Measurements from ENCODE around the gene LRTM2. TPM values are rescaled to one million over a fixed set of nuclear protein-coding genes. Genes with fewer than 3 reads are reported as not detected.

The LRTM2 gene
- total and polyA plus RNA-seq, 4 donors = not detected

DNA sequence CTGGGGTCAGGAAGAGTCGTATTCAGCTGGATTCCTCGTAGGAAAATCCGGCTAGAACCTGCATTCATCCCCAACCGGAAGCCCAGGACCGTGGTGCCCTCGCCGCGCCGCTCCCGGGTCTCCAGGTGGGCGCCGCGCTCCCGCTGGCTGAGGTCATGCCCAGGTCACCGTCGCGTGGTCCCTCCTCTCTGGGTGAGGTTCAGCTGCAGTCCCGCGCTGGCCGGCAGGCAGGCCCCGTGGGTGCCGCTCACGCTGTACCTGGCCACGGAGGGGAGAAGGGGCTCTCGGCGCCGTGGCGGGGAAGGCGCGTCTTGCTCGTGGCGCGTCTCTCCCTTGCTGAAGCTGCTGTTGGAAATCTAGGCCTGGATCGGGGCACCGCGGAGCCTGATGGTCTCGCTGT, 44.5 kb downstream of the LRTM2 start:
- Histone ChIP-seq H3K27ac (ENCODE audit: low read depth in 1 of 2, low read length in 2 of 2) (no peak overlapping the region), H3K27me3 (ENCODE audit: control insufficient read depth in 4 of 4, insufficient read depth in 4 of 4, low read length in 3 of 4) (peaks cover 0 to 3% (median under 1%) of the 10 kb centered on the region in 4 donors), H3K4me3 (ENCODE audit: low read depth in 1 of 3, low read length in 3 of 3) (no peak overlapping the region), H3K36me3 (ENCODE audit: control insufficient read depth in 4 of 4, insufficient read depth in 3 of 4, low read depth in 1 of 4, low read length in 3 of 4) (no peaks in the 10 kb centered on the region), H3K9ac (ENCODE audit: low read depth in 1 of 2, low read length in 2 of 2) (no peak overlapping the region), H3K4me1 (ENCODE audit: control insufficient read depth in 4 of 4, insufficient read depth in 4 of 4, low read length in 3 of 4) (no peaks in the 10 kb centered on the region), H3K9me3 (ENCODE audit: control insufficient read depth in 4 of 4, low read length in 3 of 4) (peaks cover under 1 to 6% (median 5%) of the 10 kb centered on the region in 4 donors)
- TF ChIP-seq FOXA2 (IDR thresholded peaks at IDR 0.05) (no peak), YY1 (IDR thresholded peaks at IDR 0.05) (no peak)
- WGBS = 43% methylated on average over 37 of the region's 37 CpGs
- no peak for DNase-seq (ENCODE audit: low spot score)

DNA sequence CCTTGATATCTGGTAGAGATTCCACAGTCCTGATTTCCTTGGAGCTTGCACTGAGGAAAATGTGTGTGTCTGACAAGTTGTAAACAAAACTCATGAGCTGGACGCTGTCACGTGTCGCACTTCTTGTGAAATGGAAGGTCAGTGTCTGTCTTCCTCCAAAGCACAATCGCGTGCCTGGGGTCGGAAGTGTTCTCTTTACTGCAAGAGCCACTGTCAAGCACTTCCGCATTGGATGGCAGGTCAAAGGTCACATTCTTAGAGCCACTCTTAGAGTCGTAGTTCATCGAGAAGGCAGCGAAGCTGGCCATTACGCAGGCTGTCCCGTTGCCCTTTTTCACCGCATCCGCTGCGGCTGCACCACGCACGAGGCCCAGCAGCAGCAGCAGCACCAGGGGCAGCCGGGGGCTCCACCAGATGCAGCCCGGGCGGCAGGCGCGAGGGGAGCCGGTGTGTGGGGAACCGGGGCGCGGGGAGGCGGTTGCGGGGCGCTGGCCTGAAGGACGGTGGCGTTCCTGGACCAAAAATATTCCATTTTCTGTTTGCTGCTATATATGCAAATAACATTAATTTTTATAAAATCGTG, 45.0 kb downstream of the LRTM2 start:
- 83% methylated on average over 32 of the region's 32 CpGs for WGBS

More for the DNA sequence above, 45.0 kb downstream of the LRTM2 start:
- Histone ChIP-seq H3K4me1 (ENCODE audit: control insufficient read depth in 4 of 4, insufficient read depth in 4 of 4, low read length in 3 of 4) (no peaks in the 10 kb centered on the region), H3K9ac (ENCODE audit: low read depth in 1 of 2, low read length in 2 of 2) (no peak overlapping the region), H3K27ac (ENCODE audit: low read depth in 1 of 2, low read length in 2 of 2) (no peak overlapping the region), H3K9me3 (ENCODE audit: control insufficient read depth in 4 of 4, low read length in 3 of 4) (peaks cover 3 to 6% (median 5%) of the 10 kb centered on the region in 4 donors), H3K27me3 (ENCODE audit: control insufficient read depth in 4 of 4, insufficient read depth in 4 of 4, low read length in 3 of 4) (peaks cover 0 to 3% (median under 1%) of the 10 kb centered on the region in 4 donors), H3K36me3 (ENCODE audit: control insufficient read depth in 4 of 4, insufficient read depth in 3 of 4, low read depth in 1 of 4, low read length in 3 of 4) (no peaks in the 10 kb centered on the region), H3K4me3 (ENCODE audit: low read depth in 1 of 3, low read length in 3 of 3) (no peak overlapping the region)
- no peak for DNase-seq (ENCODE audit: low spot score)
- TF ChIP-seq, protein P1, sequence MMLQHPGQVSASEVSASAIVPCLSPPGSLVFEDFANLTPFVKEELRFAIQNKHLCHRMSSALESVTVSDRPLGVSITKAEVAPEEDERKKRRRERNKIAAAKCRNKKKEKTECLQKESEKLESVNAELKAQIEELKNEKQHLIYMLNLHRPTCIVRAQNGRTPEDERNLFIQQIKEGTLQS (IDR thresholded peaks at IDR 0.05) = no peak
- TF ChIP-seq, protein P2, sequence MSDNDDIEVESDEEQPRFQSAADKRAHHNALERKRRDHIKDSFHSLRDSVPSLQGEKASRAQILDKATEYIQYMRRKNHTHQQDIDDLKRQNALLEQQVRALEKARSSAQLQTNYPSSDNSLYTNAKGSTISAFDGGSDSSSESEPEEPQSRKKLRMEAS (IDR thresholded peaks at IDR 0.05) = no peak
- TF ChIP-seq FOXA2 (IDR thresholded peaks at IDR 0.05) (no peak), GABPA (IDR thresholded peaks at IDR 0.05 in 1 of 2, conservative IDR thresholded peaks at IDR 0.05 in 1 of 2) (no peak), RXRA (IDR thresholded peaks at IDR 0.05) (no peak), EGR1 (IDR thresholded peaks at IDR 0.05; ENCODE audit: low read depth in 2 of 2) (no peak), JUND (IDR thresholded peaks at IDR 0.05) (no peak), HNF4G (IDR thresholded peaks at IDR 0.05) (no peak), HNF4A (conservative IDR thresholded peaks at IDR 0.05) (no peak), TAF1 (conservative IDR thresholded peaks at IDR 0.05) (no peak), FOXA1 (IDR thresholded peaks at IDR 0.05) (no peak), YY1 (IDR thresholded peaks at IDR 0.05) (no peak)
- TF ChIP-seq, protein P3, sequence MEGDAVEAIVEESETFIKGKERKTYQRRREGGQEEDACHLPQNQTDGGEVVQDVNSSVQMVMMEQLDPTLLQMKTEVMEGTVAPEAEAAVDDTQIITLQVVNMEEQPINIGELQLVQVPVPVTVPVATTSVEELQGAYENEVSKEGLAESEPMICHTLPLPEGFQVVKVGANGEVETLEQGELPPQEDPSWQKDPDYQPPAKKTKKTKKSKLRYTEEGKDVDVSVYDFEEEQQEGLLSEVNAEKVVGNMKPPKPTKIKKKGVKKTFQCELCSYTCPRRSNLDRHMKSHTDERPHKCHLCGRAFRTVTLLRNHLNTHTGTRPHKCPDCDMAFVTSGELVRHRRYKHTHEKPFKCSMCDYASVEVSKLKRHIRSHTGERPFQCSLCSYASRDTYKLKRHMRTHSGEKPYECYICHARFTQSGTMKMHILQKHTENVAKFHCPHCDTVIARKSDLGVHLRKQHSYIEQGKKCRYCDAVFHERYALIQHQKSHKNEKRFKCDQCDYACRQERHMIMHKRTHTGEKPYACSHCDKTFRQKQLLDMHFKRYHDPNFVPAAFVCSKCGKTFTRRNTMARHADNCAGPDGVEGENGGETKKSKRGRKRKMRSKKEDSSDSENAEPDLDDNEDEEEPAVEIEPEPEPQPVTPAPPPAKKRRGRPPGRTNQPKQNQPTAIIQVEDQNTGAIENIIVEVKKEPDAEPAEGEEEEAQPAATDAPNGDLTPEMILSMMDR (IDR thresholded peaks at IDR 0.05; ENCODE audit: low read depth, low read length, missing input control) = no peak
- TF ChIP-seq, protein P4, sequence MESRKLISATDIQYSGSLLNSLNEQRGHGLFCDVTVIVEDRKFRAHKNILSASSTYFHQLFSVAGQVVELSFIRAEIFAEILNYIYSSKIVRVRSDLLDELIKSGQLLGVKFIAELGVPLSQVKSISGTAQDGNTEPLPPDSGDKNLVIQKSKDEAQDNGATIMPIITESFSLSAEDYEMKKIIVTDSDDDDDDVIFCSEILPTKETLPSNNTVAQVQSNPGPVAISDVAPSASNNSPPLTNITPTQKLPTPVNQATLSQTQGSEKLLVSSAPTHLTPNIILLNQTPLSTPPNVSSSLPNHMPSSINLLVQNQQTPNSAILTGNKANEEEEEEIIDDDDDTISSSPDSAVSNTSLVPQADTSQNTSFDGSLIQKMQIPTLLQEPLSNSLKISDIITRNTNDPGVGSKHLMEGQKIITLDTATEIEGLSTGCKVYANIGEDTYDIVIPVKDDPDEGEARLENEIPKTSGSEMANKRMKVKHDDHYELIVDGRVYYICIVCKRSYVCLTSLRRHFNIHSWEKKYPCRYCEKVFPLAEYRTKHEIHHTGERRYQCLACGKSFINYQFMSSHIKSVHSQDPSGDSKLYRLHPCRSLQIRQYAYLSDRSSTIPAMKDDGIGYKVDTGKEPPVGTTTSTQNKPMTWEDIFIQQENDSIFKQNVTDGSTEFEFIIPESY (IDR thresholded peaks at IDR 0.05) = no peak
- TF ChIP-seq, protein P5, sequence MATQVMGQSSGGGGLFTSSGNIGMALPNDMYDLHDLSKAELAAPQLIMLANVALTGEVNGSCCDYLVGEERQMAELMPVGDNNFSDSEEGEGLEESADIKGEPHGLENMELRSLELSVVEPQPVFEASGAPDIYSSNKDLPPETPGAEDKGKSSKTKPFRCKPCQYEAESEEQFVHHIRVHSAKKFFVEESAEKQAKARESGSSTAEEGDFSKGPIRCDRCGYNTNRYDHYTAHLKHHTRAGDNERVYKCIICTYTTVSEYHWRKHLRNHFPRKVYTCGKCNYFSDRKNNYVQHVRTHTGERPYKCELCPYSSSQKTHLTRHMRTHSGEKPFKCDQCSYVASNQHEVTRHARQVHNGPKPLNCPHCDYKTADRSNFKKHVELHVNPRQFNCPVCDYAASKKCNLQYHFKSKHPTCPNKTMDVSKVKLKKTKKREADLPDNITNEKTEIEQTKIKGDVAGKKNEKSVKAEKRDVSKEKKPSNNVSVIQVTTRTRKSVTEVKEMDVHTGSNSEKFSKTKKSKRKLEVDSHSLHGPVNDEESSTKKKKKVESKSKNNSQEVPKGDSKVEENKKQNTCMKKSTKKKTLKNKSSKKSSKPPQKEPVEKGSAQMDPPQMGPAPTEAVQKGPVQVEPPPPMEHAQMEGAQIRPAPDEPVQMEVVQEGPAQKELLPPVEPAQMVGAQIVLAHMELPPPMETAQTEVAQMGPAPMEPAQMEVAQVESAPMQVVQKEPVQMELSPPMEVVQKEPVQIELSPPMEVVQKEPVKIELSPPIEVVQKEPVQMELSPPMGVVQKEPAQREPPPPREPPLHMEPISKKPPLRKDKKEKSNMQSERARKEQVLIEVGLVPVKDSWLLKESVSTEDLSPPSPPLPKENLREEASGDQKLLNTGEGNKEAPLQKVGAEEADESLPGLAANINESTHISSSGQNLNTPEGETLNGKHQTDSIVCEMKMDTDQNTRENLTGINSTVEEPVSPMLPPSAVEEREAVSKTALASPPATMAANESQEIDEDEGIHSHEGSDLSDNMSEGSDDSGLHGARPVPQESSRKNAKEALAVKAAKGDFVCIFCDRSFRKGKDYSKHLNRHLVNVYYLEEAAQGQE (IDR thresholded peaks at IDR 0.05) = no peak

Measured in liver (tissue), 9 donors.